K562 (cell line): ENCODE results near the gene FAM234B. TPM values are rescaled to one million over a fixed set of nuclear protein-coding genes. Genes with fewer than 3 reads are reported as not detected.

Experiments
- ATAC-seq: fragments of 200-7000 bp; cut with Tn5 transposase; 3 replicates; pipeline ENCODE4 v1.9.1; 2020; ENCODE audit warnings: moderate library complexity
- BruUV-seq: library from RNA; stranded (reverse); fragments of 400-500 nt; replicated peaks from 2 replicates; lab custom pipeline; 2021; lab: Mats Ljungman, UMichigan
- CTCF ChIA-PET: fragments of 300-600 bp; formaldehyde crosslinking; extraction: SDS; loops from one replicate; lab custom pipeline; 2021; ENCODE audit warnings: low intra/inter-chr PET ratio; lab: Yijun Ruan, JAX
- POLR2A ChIA-PET: fragments of 300-600, 350-650 bp; sonication (Branson Sonifier 250); formaldehyde crosslinking; extraction: SDS; loops from one replicate; lab custom pipeline; 2021; ENCODE audit warnings: antibody characterized with exemption, inconsistent platforms; lab: Yijun Ruan, JAX
- DNase-seq, 4 experiments: peaks; one replicate each; pipeline versions ENCODE4 v3.0.0 to v3.0.0-alpha.2; 2011 to 2018; ENCODE audit warnings: low spot score in 3 of 4, mixed read lengths in 3 of 4; ENCODE audit errors: extremely low read depth in 1 of 4
- FAIRE-seq: peaks from 2 replicates; lab custom pipeline; 2011; peaks lifted over from hg19 to GRCh38; lab: Jason Lieb, UNC
- H2AFZ ChIP-seq: 2 replicates; pipeline ENCODE4 v1.6.0; 2011; ENCODE audit warnings: low read depth, low read length, control low read depth, inconsistent platforms
- H3K27ac ChIP-seq: fragments of 200-600 bp; 3 replicates; pipeline ENCODE4 v1.8.0; 2011; ENCODE audit warnings: low read depth, mild to moderate bottlenecking, control low read depth, inconsistent platforms, low read length, moderate library complexity, mixed read lengths; ENCODE audit errors: extremely low read depth
- H3K27me3 ChIP-seq, 2 experiments: fragments of 300-600 bp in 1 of 2; 2 replicates in 1 of 2; 3 replicates in 1 of 2; pipeline versions ENCODE4 v1.6.0 to v1.8.0; 2011; ENCODE audit warnings: inconsistent platforms in 2 of 2, low read length in 2 of 2, mild to moderate bottlenecking in 1 of 2, mixed read lengths in 1 of 2, moderate library complexity in 1 of 2; ENCODE audit not compliant: control insufficient read depth in 2 of 2, insufficient read depth in 2 of 2
- H3K36me3 ChIP-seq: fragments of 300-600 bp; 3 replicates; pipeline ENCODE4 v1.8.0; 2011; ENCODE audit warnings: mild to moderate bottlenecking, low read length, inconsistent platforms; ENCODE audit not compliant: control insufficient read depth, insufficient read depth
- H3K4me1 ChIP-seq, 2 experiments: fragments of 200-600 bp in 1 of 2; replicated peaks in 1 of 2; 2 replicates in 1 of 2; 3 replicates in 1 of 2; pipeline versions ENCODE4 v1.5.1 to v1.8.0; 2011; ENCODE audit warnings: inconsistent platforms in 2 of 2, low read length in 2 of 2, mild to moderate bottlenecking in 1 of 2, mixed read lengths in 1 of 2, moderate library complexity in 1 of 2; ENCODE audit not compliant: control insufficient read depth in 2 of 2, insufficient read depth in 2 of 2
- H3K4me2 ChIP-seq: 2 replicates; pipeline ENCODE4 v1.6.1; 2011; ENCODE audit warnings: low read length, control low read depth, inconsistent platforms, mixed read lengths; ENCODE audit not compliant: insufficient read depth
- H3K4me3 ChIP-seq: fragments of 200-600 bp; sonication (generic), shearing (Covaris generic); 2 replicates; pipeline ENCODE4 v1.5.1; 2016; ENCODE audit warnings: control low read depth, inconsistent platforms
- H3K79me2 ChIP-seq: fragments of 200-600 bp; 3 replicates; pipeline ENCODE4 v1.8.0; 2011; ENCODE audit warnings: low read length, inconsistent platforms; ENCODE audit not compliant: control insufficient read depth, insufficient read depth
- H3K9ac ChIP-seq, 2 experiments: 2 replicates each; pipeline versions ENCODE4 v1.6.0 to v1.6.1; 2011; ENCODE audit warnings: low read depth in 2 of 2, low read length in 2 of 2, control low read depth in 1 of 2, inconsistent platforms in 1 of 2, mild to moderate bottlenecking in 1 of 2, mixed read lengths in 1 of 2; ENCODE audit not compliant: insufficient read depth in 1 of 2
- H3K9me1 ChIP-seq: one replicate; pipeline ENCODE4 v1.6.0; 2011; ENCODE audit warnings: inconsistent platforms, mild to moderate bottlenecking, low read length, moderate library complexity; ENCODE audit not compliant: control insufficient read depth, insufficient read depth
- H3K9me3 ChIP-seq: replicated peaks from 2 replicates; pipeline ENCODE4 v1.5.1; 2011; ENCODE audit warnings: low read depth, low read length, inconsistent platforms; ENCODE audit not compliant: control insufficient read depth, insufficient read depth
- H4K20me1 ChIP-seq: replicated peaks from 2 replicates; pipeline ENCODE4 v1.6.1; 2011; ENCODE audit warnings: low read length, inconsistent platforms, mixed read lengths; ENCODE audit not compliant: control insufficient read depth, insufficient read depth
- CHD1 ChIP-seq: fragments of 200-600 bp; sonication (generic); IDR thresholded peaks from one replicate; pipeline ENCODE4 v1.6.1; 2012; ENCODE audit warnings: mild to moderate bottlenecking, moderate library complexity, low read length, inconsistent platforms
- DNMT1 ChIP-seq: fragments of 450-650 bp; IDR thresholded peaks from 2 replicates; pipeline ENCODE4 v1.6.1; 2016; ENCODE audit warnings: antibody characterized with exemption, mild to moderate bottlenecking
- GABPA ChIP-seq: fragments of 200-800 bp; sonication (Bioruptor generic); conservative IDR thresholded peaks from 2 replicates; pipeline ENCODE4 v1.6.1; 2016; ENCODE audit warnings: low read depth, missing genetic modification characterization, missing compliant biosample characterization
- MTA3 ChIP-seq: fragments of 450-650 bp; formaldehyde crosslinking; IDR thresholded peaks from 2 replicates; pipeline ENCODE4 v1.6.1; 2017; ENCODE audit warnings: mild to moderate bottlenecking, borderline replicate concordance
- SIRT6 ChIP-seq: IDR thresholded peaks from one replicate; pipeline ENCODE4 v1.6.1; 2012; ENCODE audit warnings: low read depth, mild to moderate bottlenecking, control low read depth, inconsistent platforms, low read length, moderate library complexity
- ZNF12 ChIP-seq: sonication (generic); formaldehyde crosslinking; IDR thresholded peaks from 2 replicates; pipeline ENCODE4 v1.4.0; 2020; ENCODE audit warnings: mild to moderate bottlenecking, missing genetic modification reagents
- ZNF764 ChIP-seq: fragments of 250-450 bp; sonication (Bioruptor Pico); IDR thresholded peaks from 2 replicates; pipeline ENCODE4 v1.4.0; 2020; ENCODE audit warnings: low read depth, mild to moderate bottlenecking, moderate library complexity
- WGBS: fragments of 100-300 bp; shearing (Covaris generic); methylation state at CpG from one replicate; pipeline ENCODE4 v1.1.6; 2016; ENCODE audit warnings: low coverage, mixed read lengths; ENCODE audit not compliant: insufficient coverage; ENCODE audit errors: missing lambda C conversion rate; 5-methylcytosine and 5-hydroxymethylcytosine counted together
- in situ Hi-C: fragments of 300-500 bp; cut with MboI; formaldehyde crosslinking; loops from 4 replicates; pipeline ENCODE4 v1.15.0; 2018; ENCODE audit warnings: inconsistent platforms, mixed read lengths
- intact Hi-C: fragments of 100-400 bp; cut with micrococcal nuclease; formaldehyde crosslinking; loops from 2 replicates; pipeline ENCODE4 v1.14.2; 2022
- polyA plus RNA-seq, 8 experiments: library from polyadenylated mRNA; depleted of rRNA in 4 of 8; stranded (reverse) in 5 of 8; unstranded in 3 of 8; fragments of >200 nt; fragmentation: Nextera tagmentation in 2 of 8; fragmentation: Illumina TruSeq in 1 of 8; extraction: Ambion mirVana in 2 of 8; extraction: Trizol in 1 of 8; gene quantifications; 2 replicates each; pipeline versions ENCODE4 v1.2.1 to v1.2.3, GENCODE V29; 2011 to 2014; ENCODE audit warnings: inconsistent platforms in 1 of 8, missing spikeins in 1 of 8
- total RNA-seq, 7 experiments: library from RNA; depleted of rRNA in 6 of 7; stranded (reverse); fragments of >200 nt in 6 of 7; fragmentation: Illumina TruSeq in 2 of 7; extraction: Trizol in 2 of 7; gene quantifications; 2 replicates each; pipeline versions ENCODE4 v1.2.1 to v1.2.3, GENCODE V29; 2011 to 2021; ENCODE audit warnings: low replicate concordance in 1 of 7
- TF ChIP-seq, protein P1 (sequence below): fragments of 250-450 bp; sonication (Bioruptor Pico); IDR thresholded peaks from 2 replicates; pipeline ENCODE4 v1.8.0; 2022; ENCODE audit warnings: inconsistent platforms

Gene FAM234B
- total and polyA plus RNA-seq, 9 of the 15 experiments (the other 6 are each of a cell fraction or from before 2014, with no cell fraction given), result 1.00 to 4.3 (median 2.0) TPM

DNA sequence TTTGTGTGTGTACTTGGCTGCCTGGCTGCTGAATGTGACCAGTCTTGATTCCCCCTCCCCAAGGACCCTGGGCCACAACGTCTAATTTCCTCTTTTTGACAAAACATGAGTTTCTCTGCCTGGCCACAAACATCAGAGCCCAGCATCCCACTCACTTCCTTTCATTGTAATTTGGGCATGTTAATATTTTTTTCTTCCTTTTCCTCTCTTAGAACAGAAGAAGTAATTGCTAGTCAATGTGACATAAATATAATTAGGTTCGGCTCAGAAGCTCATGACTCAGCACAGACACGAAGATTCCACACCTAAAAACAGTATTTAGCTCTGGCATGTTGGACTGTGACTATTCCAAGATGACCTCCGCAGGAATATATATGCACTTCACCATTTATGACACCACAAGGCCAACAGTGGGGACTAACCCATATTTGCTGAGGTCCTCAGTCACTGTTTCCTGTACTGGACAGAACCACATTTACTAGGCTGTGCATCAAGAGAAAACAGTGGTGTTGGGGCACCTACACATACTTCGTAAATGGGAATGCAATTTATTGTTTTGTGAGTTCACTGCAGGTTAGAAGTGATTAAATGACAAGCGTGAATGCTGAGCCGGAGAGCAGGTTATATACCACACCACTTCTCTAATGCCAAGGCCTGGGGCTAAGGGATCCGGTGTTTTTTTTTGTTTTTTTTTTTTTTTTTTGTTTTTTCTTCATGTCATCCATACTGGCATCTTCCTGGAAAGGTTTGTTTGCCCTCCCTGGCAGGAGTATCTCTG lies 55.1 kb downstream of the FAM234B start:
- CTCF ChIA-PET, result no interaction called here
- DNase-seq (no peak), ATAC-seq (no peak)
- Histone ChIP-seq H3K36me3 (no peaks in the 10 kb centered on the region), H3K4me1 (peaks cover 0 to 10% of the 10 kb centered on the region in 2 experiments; a peak in 3 of 5 replicates), H3K9me3 (no peaks in the 10 kb centered on the region), H3K9ac (no peak overlapping the region), H4K20me1 (no peaks in the 10 kb centered on the region; the same call in 1 of the 2 replicates), H3K79me2 (no peaks in the 10 kb centered on the region), H3K4me2 (no peak overlapping the region), H3K27me3 (peaks cover 8 to 34% of the 10 kb centered on the region in 2 experiments; a peak in 4 of 5 replicates), H3K9me1 (no peaks in the 10 kb centered on the region), H3K27ac (no peak overlapping the region), H2AFZ (peak overlapping the region; percentile 63; the same call in 1 of the 2 replicates), H3K4me3 (no peak overlapping the region)
- BruUV-seq, result no TSS peak
- POLR2A ChIA-PET, result interaction anchor here (0.8 to 1.8 kb wide), 2 partner anchors 10 to 523 kb away, joined by 3 to 4 read pairs; no protein-coding TSS in a partner anchor
- intact Hi-C loops, result loop anchor here (2.0 to 10.0 kb wide), 3 partner anchors 77 to 184 kb away; no protein-coding TSS in a partner anchor
- in situ Hi-C loops, result loop anchor here (5.0 kb wide), 1 partner anchor 103 kb away; no protein-coding TSS in a partner anchor
- 41% methylated on average over 6 of the region's 8 CpGs for WGBS
- no peak for TF ChIP-seq GABPA (tag)
- TF ChIP-seq ZNF764 (CRISPR knock-in tag), result no peak
- TF ChIP-seq ZNF12 (CRISPR knock-in tag), result no peak
- no peak for TF ChIP-seq MTA3
- TF ChIP-seq DNMT1, result no peak
- no peak for TF ChIP-seq CHD1
- TF ChIP-seq, protein P1, sequence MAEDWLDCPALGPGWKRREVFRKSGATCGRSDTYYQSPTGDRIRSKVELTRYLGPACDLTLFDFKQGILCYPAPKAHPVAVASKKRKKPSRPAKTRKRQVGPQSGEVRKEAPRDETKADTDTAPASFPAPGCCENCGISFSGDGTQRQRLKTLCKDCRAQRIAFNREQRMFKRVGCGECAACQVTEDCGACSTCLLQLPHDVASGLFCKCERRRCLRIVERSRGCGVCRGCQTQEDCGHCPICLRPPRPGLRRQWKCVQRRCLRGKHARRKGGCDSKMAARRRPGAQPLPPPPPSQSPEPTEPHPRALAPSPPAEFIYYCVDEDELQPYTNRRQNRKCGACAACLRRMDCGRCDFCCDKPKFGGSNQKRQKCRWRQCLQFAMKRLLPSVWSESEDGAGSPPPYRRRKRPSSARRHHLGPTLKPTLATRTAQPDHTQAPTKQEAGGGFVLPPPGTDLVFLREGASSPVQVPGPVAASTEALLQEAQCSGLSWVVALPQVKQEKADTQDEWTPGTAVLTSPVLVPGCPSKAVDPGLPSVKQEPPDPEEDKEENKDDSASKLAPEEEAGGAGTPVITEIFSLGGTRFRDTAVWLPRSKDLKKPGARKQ (CRISPR knock-in tag), result no peak
- no peak for TF ChIP-seq SIRT6
- TF ChIP-seq, all 486 proteins: peak for 0
- no peak for FAIRE-seq
